ENCODE data around the gene NDUFAF4. TPM values are rescaled to one million over a fixed set of nuclear protein-coding genes. Genes with fewer than 3 reads are reported as not detected.

Gene NDUFAF4
- total and polyA plus RNA-seq, 11 donors: 59.6 to 107 (median 82.6) TPM

DNA sequence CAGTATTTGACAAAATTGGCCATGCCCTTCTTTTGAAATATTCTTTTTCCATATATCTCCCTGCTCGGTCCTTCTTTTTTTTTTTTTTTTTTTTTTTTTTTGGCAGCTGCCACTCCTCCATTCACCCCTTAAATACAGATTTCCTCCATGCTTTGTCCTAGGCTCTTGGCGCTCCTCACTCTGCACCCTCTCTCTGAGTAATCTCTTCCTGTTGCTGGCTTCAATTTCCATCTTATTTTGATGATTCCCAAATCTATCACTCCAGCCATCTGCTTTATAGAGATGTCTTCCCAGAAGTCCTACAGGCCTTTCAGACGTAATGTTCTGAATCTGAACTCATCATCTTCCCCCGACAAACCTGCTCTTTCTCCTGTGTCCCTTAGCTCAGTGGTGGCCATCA is 14.1 kb upstream of the NDUFAF4 start:
- Histone ChIP-seq H3K4me3 (no peak overlapping the region), H3K27ac (no peak overlapping the region), H3K27me3 (peaks cover 0 to 5% (median 0%) of the 10 kb centered on the region in 9 donors), H3K9me3 (peaks cover 0 to 4% (median 0%) of the 10 kb centered on the region in 12 donors), H3K4me1 (no peaks in the 10 kb centered on the region), H3K36me3 (no peaks in the 10 kb centered on the region)
- DNase-seq (no peak), ATAC-seq (no peak)
- intact Hi-C loops (cut with DNase I): no loop called here
- TF ChIP-seq, protein P1, sequence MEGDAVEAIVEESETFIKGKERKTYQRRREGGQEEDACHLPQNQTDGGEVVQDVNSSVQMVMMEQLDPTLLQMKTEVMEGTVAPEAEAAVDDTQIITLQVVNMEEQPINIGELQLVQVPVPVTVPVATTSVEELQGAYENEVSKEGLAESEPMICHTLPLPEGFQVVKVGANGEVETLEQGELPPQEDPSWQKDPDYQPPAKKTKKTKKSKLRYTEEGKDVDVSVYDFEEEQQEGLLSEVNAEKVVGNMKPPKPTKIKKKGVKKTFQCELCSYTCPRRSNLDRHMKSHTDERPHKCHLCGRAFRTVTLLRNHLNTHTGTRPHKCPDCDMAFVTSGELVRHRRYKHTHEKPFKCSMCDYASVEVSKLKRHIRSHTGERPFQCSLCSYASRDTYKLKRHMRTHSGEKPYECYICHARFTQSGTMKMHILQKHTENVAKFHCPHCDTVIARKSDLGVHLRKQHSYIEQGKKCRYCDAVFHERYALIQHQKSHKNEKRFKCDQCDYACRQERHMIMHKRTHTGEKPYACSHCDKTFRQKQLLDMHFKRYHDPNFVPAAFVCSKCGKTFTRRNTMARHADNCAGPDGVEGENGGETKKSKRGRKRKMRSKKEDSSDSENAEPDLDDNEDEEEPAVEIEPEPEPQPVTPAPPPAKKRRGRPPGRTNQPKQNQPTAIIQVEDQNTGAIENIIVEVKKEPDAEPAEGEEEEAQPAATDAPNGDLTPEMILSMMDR (IDR thresholded peaks at IDR 0.05): no peak
- TF ChIP-seq POLR2A (IDR thresholded peaks at IDR 0.05): no peak
- WGBS, 4 donors: 70 to 75% (median 72%) methylated on average over 4 of the region's 4 CpGs

DNA sequence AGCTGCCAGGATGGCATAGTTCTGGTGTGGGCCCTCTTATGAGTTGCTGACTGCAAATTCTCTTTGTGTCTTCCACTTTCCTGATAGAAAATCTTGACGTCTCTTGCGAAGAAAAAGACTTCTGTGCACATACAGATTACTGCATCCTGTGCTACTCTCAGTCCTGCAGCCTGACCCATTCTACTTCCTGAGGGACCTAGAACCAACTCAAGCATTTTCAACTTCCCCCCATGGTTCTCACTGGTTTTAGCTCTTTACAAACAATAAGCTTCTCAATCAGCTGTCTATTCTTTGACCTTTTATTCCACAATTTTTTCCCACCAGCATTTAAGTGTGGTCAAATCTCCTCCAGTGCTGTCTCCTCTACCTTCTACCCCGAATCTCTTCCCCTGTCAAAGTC is 13.5 kb upstream of the NDUFAF4 start:
- DNase-seq (no peak), ATAC-seq (no peak)
- no peak overlapping the region for H3K4me3 ChIP-seq
- intact Hi-C loops (cut with DNase I): no loop called here
- H3K27ac ChIP-seq: no peak overlapping the region
- TF ChIP-seq, protein P1 (IDR thresholded peaks at IDR 0.05): no peak
- no peak for TF ChIP-seq POLR2A (IDR thresholded peaks at IDR 0.05)
- H3K36me3 ChIP-seq: no peaks in the 10 kb centered on the region
- no peaks in the 10 kb centered on the region for H3K4me1 ChIP-seq
- H3K27me3 ChIP-seq: peaks cover 0 to 5% (median 0%) of the 10 kb centered on the region in 9 donors
- 51 to 74% (median 65%) methylated on average over 3 of the region's 3 CpGs for WGBS, 4 donors
- H3K9me3 ChIP-seq: no peaks in the 10 kb centered on the region

DNA sequence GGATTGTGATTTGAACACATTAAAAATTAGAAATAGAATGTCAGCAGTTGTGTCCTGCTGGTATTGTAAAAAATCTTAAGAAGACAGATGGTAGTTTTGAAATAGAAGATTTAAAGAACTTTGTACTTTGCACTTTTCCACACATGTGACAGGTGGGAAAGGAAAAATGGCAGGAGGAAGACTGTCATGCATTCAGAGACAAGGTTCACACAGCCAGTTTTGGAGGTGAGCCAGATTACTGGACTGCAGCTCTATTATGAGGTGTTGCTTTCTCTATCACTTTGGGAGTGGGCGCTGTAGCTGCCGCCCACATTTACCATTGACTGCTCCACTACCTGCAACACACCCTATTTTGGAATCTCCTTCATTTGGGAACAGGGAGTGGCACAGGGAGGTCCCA is 12.1 kb upstream of the NDUFAF4 start:
- Histone ChIP-seq H3K9me3 (no peaks in the 10 kb centered on the region), H3K27ac (no peak overlapping the region), H3K4me3 (no peak overlapping the region), H3K27me3 (peaks cover 0 to 5% (median 0%) of the 10 kb centered on the region in 9 donors), H3K4me1 (no peaks in the 10 kb centered on the region), H3K36me3 (no peaks in the 10 kb centered on the region)
- ATAC-seq (no peak), DNase-seq (no peak)
- intact Hi-C loops (cut with DNase I): no loop called here
- TF ChIP-seq, protein P1 (IDR thresholded peaks at IDR 0.05): no peak
- TF ChIP-seq POLR2A (IDR thresholded peaks at IDR 0.05): no peak
- WGBS, 4 donors: 70 to 78% (median 74%) methylated on average over 2 of the region's 2 CpGs

DNA sequence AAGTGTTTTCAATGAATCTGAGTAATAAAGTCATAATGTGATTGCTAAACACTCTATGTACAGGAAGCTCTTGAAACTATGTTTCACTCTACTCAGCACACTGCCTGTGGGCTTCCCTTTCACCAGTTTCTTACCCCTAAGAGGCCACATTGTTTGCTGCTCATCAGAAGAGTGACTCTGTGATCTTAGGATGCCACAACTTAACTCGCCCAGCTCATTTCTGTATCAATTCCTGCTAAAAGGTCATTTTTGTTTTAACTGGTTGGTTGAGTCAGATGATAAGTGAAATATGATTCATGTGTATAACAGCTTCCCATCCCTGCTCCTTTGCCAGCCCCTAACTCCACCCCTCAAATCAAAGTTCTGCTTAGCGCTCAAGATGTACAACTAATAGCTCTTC is 9.8 kb upstream of the NDUFAF4 start:
- no peak for TF ChIP-seq POLR2A (IDR thresholded peaks at IDR 0.05)
- TF ChIP-seq, protein P1 (IDR thresholded peaks at IDR 0.05): no peak

More for the DNA sequence above, 9.8 kb upstream of the NDUFAF4 start:
- 74 to 81% (median 78%) methylated on average over 2 of the region's 2 CpGs for WGBS, 4 donors
- H3K27ac ChIP-seq: no peak overlapping the region
- H3K4me3 ChIP-seq: no peak overlapping the region
- H3K9me3 ChIP-seq: no peaks in the 10 kb centered on the region
- intact Hi-C loops (cut with DNase I): no loop called here
- no peak for ATAC-seq
- no peaks in the 10 kb centered on the region for H3K4me1 ChIP-seq
- peaks cover 0 to 5% (median 0%) of the 10 kb centered on the region in 9 donors for H3K27me3 ChIP-seq
- H3K36me3 ChIP-seq: no peaks in the 10 kb centered on the region
- no peak for DNase-seq
